ENCODE data around the gene PACC1.

DNA sequence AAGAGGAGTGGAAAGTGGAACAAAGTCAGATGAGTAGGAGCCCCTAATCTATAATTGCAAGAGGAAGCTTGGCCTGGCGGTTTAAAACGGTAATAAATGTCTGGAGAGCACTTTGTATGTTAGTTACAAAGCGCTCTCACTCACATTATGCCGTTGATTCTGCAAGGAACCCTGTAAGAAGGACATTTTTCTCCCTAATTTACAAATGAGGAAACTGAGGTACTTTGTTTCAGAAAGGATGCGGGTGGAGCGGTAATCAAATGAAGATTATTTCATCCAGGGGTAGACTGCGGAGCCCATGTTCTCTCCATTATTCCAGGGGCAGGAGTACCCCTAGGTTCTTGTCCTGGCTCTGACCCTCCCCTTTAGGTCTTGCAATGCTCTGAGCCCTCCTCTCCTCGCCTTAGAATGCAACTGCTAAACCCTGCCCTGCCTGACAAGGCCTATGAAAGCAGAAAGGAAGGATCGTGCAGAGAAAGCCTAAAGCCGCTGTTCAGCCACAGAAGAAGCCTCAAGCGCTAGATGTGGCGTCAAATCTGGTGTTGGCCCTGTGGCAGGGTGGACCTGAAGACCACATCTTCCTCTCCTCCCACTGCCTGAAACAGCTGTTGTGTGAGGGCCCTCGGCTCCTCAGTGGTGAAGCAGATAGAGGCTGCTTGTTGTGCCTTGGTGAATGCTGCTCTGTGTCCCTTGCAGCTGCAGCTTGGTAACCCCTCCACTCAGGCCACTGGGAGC lies 588 bp upstream of the PACC1 start:
- TF ChIP-seq, protein P1, sequence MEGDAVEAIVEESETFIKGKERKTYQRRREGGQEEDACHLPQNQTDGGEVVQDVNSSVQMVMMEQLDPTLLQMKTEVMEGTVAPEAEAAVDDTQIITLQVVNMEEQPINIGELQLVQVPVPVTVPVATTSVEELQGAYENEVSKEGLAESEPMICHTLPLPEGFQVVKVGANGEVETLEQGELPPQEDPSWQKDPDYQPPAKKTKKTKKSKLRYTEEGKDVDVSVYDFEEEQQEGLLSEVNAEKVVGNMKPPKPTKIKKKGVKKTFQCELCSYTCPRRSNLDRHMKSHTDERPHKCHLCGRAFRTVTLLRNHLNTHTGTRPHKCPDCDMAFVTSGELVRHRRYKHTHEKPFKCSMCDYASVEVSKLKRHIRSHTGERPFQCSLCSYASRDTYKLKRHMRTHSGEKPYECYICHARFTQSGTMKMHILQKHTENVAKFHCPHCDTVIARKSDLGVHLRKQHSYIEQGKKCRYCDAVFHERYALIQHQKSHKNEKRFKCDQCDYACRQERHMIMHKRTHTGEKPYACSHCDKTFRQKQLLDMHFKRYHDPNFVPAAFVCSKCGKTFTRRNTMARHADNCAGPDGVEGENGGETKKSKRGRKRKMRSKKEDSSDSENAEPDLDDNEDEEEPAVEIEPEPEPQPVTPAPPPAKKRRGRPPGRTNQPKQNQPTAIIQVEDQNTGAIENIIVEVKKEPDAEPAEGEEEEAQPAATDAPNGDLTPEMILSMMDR (conservative IDR thresholded peaks at IDR 0.05; ENCODE audit: low read depth, low read length) = no peak
- no peak for TF ChIP-seq EZH2 (IDR thresholded peaks at IDR 0.05; ENCODE audit: borderline replicate concordance, low read depth, low read length, poor library complexity, severe bottlenecking)

Measured in A673 (cell line).